Measurements from ENCODE around the gene MAD1L1.

DNA sequence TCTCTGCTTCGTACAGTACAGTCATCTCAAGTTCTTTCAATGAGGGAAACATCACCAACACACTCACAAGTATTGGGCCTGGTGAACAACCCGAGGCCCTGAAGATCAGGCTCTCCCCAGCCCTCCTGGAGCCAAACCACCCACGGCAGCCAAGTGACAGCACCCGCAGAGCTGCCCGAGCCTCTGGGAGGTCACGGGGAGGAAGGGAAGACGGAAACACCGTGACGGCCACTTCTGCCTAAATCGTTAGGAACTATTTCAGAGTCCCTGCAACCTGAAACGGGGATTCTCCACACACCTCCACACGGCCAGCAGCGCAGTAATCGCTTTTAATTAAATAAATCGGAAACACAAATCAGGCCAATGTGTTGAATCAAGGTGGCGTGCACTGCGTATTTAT is 222.6 kb downstream of the MAD1L1 start:
- TF ChIP-seq, protein P1, sequence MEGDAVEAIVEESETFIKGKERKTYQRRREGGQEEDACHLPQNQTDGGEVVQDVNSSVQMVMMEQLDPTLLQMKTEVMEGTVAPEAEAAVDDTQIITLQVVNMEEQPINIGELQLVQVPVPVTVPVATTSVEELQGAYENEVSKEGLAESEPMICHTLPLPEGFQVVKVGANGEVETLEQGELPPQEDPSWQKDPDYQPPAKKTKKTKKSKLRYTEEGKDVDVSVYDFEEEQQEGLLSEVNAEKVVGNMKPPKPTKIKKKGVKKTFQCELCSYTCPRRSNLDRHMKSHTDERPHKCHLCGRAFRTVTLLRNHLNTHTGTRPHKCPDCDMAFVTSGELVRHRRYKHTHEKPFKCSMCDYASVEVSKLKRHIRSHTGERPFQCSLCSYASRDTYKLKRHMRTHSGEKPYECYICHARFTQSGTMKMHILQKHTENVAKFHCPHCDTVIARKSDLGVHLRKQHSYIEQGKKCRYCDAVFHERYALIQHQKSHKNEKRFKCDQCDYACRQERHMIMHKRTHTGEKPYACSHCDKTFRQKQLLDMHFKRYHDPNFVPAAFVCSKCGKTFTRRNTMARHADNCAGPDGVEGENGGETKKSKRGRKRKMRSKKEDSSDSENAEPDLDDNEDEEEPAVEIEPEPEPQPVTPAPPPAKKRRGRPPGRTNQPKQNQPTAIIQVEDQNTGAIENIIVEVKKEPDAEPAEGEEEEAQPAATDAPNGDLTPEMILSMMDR (conservative IDR thresholded peaks at IDR 0.05; ENCODE audit: low read depth, low read length) = no peak
- TF ChIP-seq MAFK (IDR thresholded peaks at IDR 0.05; ENCODE audit: low read depth, low read length) (no peak), ELK1 (IDR thresholded peaks at IDR 0.05; ENCODE audit: borderline replicate concordance, low read depth, low read length) (no peak), MAZ (IDR thresholded peaks at IDR 0.05; ENCODE audit: borderline replicate concordance, low read depth, low read length) (no peak), POLR2A (IDR thresholded peaks at IDR 0.05; ENCODE audit: low read depth, low read length) (no peak), CHD1 (IDR thresholded peaks at IDR 0.05; ENCODE audit: low read depth, low read length) (no peak), NFE2L2 (IDR thresholded peaks at IDR 0.05; ENCODE audit: low read depth, low read length) (no peak), BHLHE40 (IDR thresholded peaks at IDR 0.05; ENCODE audit: low read depth, low read length) (no peak)
